SK-N-SH (cell line): ENCODE data around the gene KMT5B. TPM values are rescaled to one million over a fixed set of nuclear protein-coding genes. Genes with fewer than 3 reads are reported as not detected.

Experiments
- CTCF ChIA-PET: fragments of 300-600, 350-600 bp; formaldehyde crosslinking; extraction: SDS; loops from one replicate; lab custom pipeline; 2021; lab: Yijun Ruan, JAX
- POLR2A ChIA-PET: fragments of 350-600 bp; sonication (Branson Sonifier 250); formaldehyde crosslinking; extraction: SDS; loops from one replicate; lab custom pipeline; 2020; ENCODE audit warnings: antibody characterized with exemption, inconsistent platforms; lab: Yijun Ruan, JAX
- DNase-seq: peaks from one replicate; pipeline ENCODE4 v3.0.0; 2012
- H2AFZ ChIP-seq: fragments of 200-600 bp; sonication (generic); 2 replicates; pipeline ENCODE4 v1.8.1; 2016; ENCODE audit warnings: antibody characterized with exemption, mild to moderate bottlenecking, low read depth
- H3F3A ChIP-seq: fragments of 200-600 bp; sonication (generic); replicated peaks from 2 replicates; pipeline ENCODE3; 2016; ENCODE audit warnings: antibody characterized with exemption, mild to moderate bottlenecking; ENCODE audit not compliant: insufficient read depth
- H3K27ac ChIP-seq, 2 experiments: fragments of 200-500 bp in 1 of 2; fragments of 200-600 bp in 1 of 2; sonication (Bioruptor generic) in 1 of 2; sonication (generic), shearing (Covaris generic) in 1 of 2; 2 replicates each; pipeline versions ENCODE4 v1.5.1 to v1.6.1; 2014 to 2016; ENCODE audit warnings: low read depth in 2 of 2, inconsistent platforms in 1 of 2, low read length in 1 of 2, mild to moderate bottlenecking in 1 of 2, mixed read lengths in 1 of 2
- H3K27me3 ChIP-seq: fragments of 200-600 bp; sonication (generic), shearing (Covaris generic); 2 replicates; pipeline ENCODE4 v1.6.1; 2016; ENCODE audit warnings: mixed run types; ENCODE audit not compliant: insufficient read depth
- H3K36me3 ChIP-seq, 2 experiments: fragments of 200-500 bp in 1 of 2; fragments of 200-600 bp in 1 of 2; sonication (Bioruptor generic) in 1 of 2; sonication (generic) in 1 of 2; replicated peaks in 1 of 2; 2 replicates each; pipeline versions ENCODE3 to v1.5.1; 2014 to 2016; ENCODE audit warnings: low read length in 1 of 2, mild to moderate bottlenecking in 1 of 2; ENCODE audit not compliant: insufficient read depth in 2 of 2, control insufficient read depth in 1 of 2
- H3K4me1 ChIP-seq, 2 experiments: fragments of 200-500 bp in 1 of 2; fragments of 200-600 bp in 1 of 2; sonication (Bioruptor generic) in 1 of 2; sonication (generic), shearing (Covaris generic) in 1 of 2; 2 replicates each; pipeline versions ENCODE4 v1.5.1 to v1.6.1; 2014 to 2016; ENCODE audit warnings: low read depth in 1 of 2, low read length in 1 of 2, mixed run types in 1 of 2; ENCODE audit not compliant: insufficient read depth in 2 of 2, control insufficient read depth in 1 of 2
- H3K4me2 ChIP-seq: fragments of 200-600 bp; sonication (generic), shearing (Covaris generic); 2 replicates; pipeline ENCODE4 v1.6.1; 2017; ENCODE audit warnings: mixed run types
- H3K4me3 ChIP-seq, 2 experiments: fragments of 200-500 bp in 1 of 2; fragments of 200-600 bp in 1 of 2; sonication (Bioruptor generic) in 1 of 2; sonication (generic), shearing (Covaris generic) in 1 of 2; 2 replicates each; pipeline versions ENCODE4 v1.5.1 to v1.8.1; 2014 to 2016; ENCODE audit warnings: low read depth in 2 of 2, inconsistent platforms in 1 of 2, low read length in 1 of 2, mild to moderate bottlenecking in 1 of 2, mixed read lengths in 1 of 2, moderate library complexity in 1 of 2
- H3K79me2 ChIP-seq: fragments of 200-600 bp; sonication (generic); 2 replicates; pipeline ENCODE4 v1.8.1; 2017; ENCODE audit warnings: mild to moderate bottlenecking; ENCODE audit not compliant: insufficient read depth
- H3K9ac ChIP-seq: fragments of 200-600 bp; sonication (generic); 2 replicates; pipeline ENCODE4 v1.6.1; 2017; ENCODE audit warnings: mixed run types
- H3K9me2 ChIP-seq: fragments of 200-600 bp; sonication (generic); 2 replicates; pipeline ENCODE4 v1.6.1; 2017; ENCODE audit warnings: mixed run types
- H3K9me3 ChIP-seq: fragments of 200-600 bp; sonication (generic); 2 replicates; pipeline ENCODE4 v1.6.1; 2017; ENCODE audit warnings: mixed run types, mild to moderate bottlenecking, moderate library complexity
- H4K20me1 ChIP-seq: fragments of 200-600 bp; sonication (generic); 2 replicates; pipeline ENCODE4 v1.6.1; 2017; ENCODE audit warnings: mild to moderate bottlenecking, mixed run types; ENCODE audit not compliant: insufficient read depth
- EZH2phosphoT487 ChIP-seq: fragments of 200-600 bp; sonication (generic); IDR thresholded peaks from 2 replicates; pipeline ENCODE4 v1.6.1; 2017; ENCODE audit warnings: low read depth, mixed run types, mild to moderate bottlenecking, antibody characterized with exemption, moderate library complexity, borderline replicate concordance
- FOSL2 ChIP-seq: IDR thresholded peaks from 2 replicates; pipeline ENCODE4 v1.4.0; 2012; ENCODE audit warnings: low read depth, mild to moderate bottlenecking, moderate library complexity, borderline replicate concordance
- FOXJ3 ChIP-seq: sonication (generic); formaldehyde crosslinking; IDR thresholded peaks from 2 replicates; pipeline ENCODE4 v1.5.1; 2020; ENCODE audit warnings: mild to moderate bottlenecking, missing genetic modification reagents
- JUND ChIP-seq: IDR thresholded peaks from 2 replicates; pipeline ENCODE4 v1.4.0; 2012
- MXI1 ChIP-seq: IDR thresholded peaks from 2 replicates; pipeline ENCODE4 v1.6.1; 2012; ENCODE audit warnings: mild to moderate bottlenecking, low read depth, low read length, improper control_type of control experiment
- NRF1 ChIP-seq: IDR thresholded peaks from 2 replicates; pipeline ENCODE4 v1.6.1; 2012; ENCODE audit warnings: low read depth, mild to moderate bottlenecking, low read length
- RAD21 ChIP-seq: IDR thresholded peaks from 2 replicates; pipeline ENCODE4 v1.6.1; 2012; ENCODE audit warnings: mild to moderate bottlenecking, low read length
- RCOR1 ChIP-seq: fragments of 150-350 bp; IDR thresholded peaks from 2 replicates; pipeline ENCODE4 v1.6.1; 2017; ENCODE audit warnings: antibody characterized with exemption, low read length
- RXRA ChIP-seq: IDR thresholded peaks from 2 replicates; pipeline ENCODE4 v1.4.0; 2012; ENCODE audit warnings: low read depth, mild to moderate bottlenecking, borderline replicate concordance
- TCF12 ChIP-seq: IDR thresholded peaks from 2 replicates; pipeline ENCODE4 v1.4.0; 2012
- TEAD4 ChIP-seq: IDR thresholded peaks from 2 replicates; pipeline ENCODE4 v1.4.0; 2012; ENCODE audit warnings: mild to moderate bottlenecking, borderline replicate concordance; ENCODE audit not compliant: insufficient read depth
- YY1 ChIP-seq: IDR thresholded peaks from 2 replicates; pipeline ENCODE4 v1.4.0; 2012; ENCODE audit warnings: low read depth, mild to moderate bottlenecking
- WGBS: methylation state at CpG from one replicate; pipeline ENCODE4 v1.1.6; 2017; ENCODE audit warnings: low lambda C conversion rate; 5-methylcytosine and 5-hydroxymethylcytosine counted together
- polyA plus RNA-seq, 3 experiments: library from polyadenylated mRNA; depleted of rRNA; stranded (reverse); fragments of >200 nt; gene quantifications; 2 replicates each; pipeline ENCODE4 v1.2.3, GENCODE V29; 2012
- TF ChIP-seq, protein P1 (sequence below): fragments of 150-350 bp; IDR thresholded peaks from 2 replicates; pipeline ENCODE4 v1.6.1; 2016; ENCODE audit warnings: mild to moderate bottlenecking, low read depth, low read length
- TF ChIP-seq, protein P2 (sequence below): IDR thresholded peaks from 2 replicates; pipeline ENCODE4 v1.4.0; 2012; ENCODE audit warnings: low read depth
- TF ChIP-seq, protein P3 (sequence below): fragments of 200-600 bp; sonication (generic); IDR thresholded peaks from 2 replicates; pipeline ENCODE4 v1.6.1; 2017; ENCODE audit warnings: antibody characterized with exemption, mild to moderate bottlenecking, moderate library complexity
- TF ChIP-seq, protein P4 (sequence below): IDR thresholded peaks from 2 replicates; pipeline ENCODE4 v1.4.0; 2012; ENCODE audit warnings: low read depth, borderline replicate concordance
- TF ChIP-seq, protein P5 (sequence below): IDR thresholded peaks from 2 replicates; pipeline ENCODE4; 2012
- TF ChIP-seq, protein P6 (sequence below): IDR thresholded peaks from 2 replicates; pipeline ENCODE4 v1.4.0; 2012; ENCODE audit warnings: low read depth, borderline replicate concordance

The KMT5B gene
- polyA plus RNA-seq, 1 of the 3 experiments (the other 2 are of a cell fraction): 10.4 TPM

DNA sequence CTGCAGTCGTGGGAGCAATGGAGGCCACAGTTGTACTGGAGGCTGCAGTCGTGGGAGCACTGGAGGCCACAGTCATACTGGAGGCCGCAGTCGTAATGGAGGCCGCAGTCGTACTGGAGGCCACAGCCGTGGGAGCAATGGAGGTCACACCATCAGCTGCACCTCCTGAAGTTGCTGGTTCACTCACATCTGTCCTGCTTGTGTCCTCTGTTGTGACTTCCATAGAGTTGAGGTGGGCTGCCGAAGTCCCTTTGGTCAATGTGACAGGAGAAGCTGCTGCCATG is 49.4 kb upstream of the KMT5B start:
- ChIA-PET POLR2A (no interaction called here), CTCF (interaction anchor here (2.4 kb wide), 1 partner anchor 35 kb away, joined by 9 read pairs; no protein-coding TSS in a partner anchor)
- Histone ChIP-seq H2AFZ (no peak overlapping the region), H3F3A (no peaks in the 10 kb centered on the region), H3K9ac (no peak overlapping the region), H3K4me2 (no peak overlapping the region), H3K9me2 (no peaks in the 10 kb centered on the region), H3K9me3 (no peaks in the 10 kb centered on the region), H3K4me1 (peaks cover 0 to 4% of the 10 kb centered on the region in 2 experiments; a peak in 1 of 4 replicates), H3K27me3 (no peaks in the 10 kb centered on the region), H3K36me3 (peaks cover 14 to 54% of the 10 kb centered on the region in 2 experiments), H4K20me1 (no peaks in the 10 kb centered on the region), H3K4me3 (no peak overlapping the region), H3K79me2 (peaks cover 17% of the 10 kb centered on the region; the same call in 1 of the 2 replicates), H3K27ac (no peak overlapping the region)
- TF ChIP-seq RAD21 (no peak), RCOR1 (no peak), YY1 (no peak), JUND (no peak), NRF1 (no peak), TCF12 (no peak), FOSL2 (no peak), RXRA (no peak), EZH2phosphoT487 (no peak), MXI1 (no peak), TEAD4 (no peak), FOXJ3 (CRISPR knock-in tag) (no peak)
- TF ChIP-seq, protein P1, sequence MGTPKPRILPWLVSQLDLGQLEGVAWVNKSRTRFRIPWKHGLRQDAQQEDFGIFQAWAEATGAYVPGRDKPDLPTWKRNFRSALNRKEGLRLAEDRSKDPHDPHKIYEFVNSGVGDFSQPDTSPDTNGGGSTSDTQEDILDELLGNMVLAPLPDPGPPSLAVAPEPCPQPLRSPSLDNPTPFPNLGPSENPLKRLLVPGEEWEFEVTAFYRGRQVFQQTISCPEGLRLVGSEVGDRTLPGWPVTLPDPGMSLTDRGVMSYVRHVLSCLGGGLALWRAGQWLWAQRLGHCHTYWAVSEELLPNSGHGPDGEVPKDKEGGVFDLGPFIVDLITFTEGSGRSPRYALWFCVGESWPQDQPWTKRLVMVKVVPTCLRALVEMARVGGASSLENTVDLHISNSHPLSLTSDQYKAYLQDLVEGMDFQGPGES: no peak
- TF ChIP-seq, protein P2, sequence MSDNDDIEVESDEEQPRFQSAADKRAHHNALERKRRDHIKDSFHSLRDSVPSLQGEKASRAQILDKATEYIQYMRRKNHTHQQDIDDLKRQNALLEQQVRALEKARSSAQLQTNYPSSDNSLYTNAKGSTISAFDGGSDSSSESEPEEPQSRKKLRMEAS: no peak
- TF ChIP-seq, protein P3, sequence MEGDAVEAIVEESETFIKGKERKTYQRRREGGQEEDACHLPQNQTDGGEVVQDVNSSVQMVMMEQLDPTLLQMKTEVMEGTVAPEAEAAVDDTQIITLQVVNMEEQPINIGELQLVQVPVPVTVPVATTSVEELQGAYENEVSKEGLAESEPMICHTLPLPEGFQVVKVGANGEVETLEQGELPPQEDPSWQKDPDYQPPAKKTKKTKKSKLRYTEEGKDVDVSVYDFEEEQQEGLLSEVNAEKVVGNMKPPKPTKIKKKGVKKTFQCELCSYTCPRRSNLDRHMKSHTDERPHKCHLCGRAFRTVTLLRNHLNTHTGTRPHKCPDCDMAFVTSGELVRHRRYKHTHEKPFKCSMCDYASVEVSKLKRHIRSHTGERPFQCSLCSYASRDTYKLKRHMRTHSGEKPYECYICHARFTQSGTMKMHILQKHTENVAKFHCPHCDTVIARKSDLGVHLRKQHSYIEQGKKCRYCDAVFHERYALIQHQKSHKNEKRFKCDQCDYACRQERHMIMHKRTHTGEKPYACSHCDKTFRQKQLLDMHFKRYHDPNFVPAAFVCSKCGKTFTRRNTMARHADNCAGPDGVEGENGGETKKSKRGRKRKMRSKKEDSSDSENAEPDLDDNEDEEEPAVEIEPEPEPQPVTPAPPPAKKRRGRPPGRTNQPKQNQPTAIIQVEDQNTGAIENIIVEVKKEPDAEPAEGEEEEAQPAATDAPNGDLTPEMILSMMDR: no peak
- TF ChIP-seq, protein P4, sequence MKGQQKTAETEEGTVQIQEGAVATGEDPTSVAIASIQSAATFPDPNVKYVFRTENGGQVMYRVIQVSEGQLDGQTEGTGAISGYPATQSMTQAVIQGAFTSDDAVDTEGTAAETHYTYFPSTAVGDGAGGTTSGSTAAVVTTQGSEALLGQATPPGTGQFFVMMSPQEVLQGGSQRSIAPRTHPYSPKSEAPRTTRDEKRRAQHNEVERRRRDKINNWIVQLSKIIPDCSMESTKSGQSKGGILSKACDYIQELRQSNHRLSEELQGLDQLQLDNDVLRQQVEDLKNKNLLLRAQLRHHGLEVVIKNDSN: no peak
- TF ChIP-seq, protein P5, sequence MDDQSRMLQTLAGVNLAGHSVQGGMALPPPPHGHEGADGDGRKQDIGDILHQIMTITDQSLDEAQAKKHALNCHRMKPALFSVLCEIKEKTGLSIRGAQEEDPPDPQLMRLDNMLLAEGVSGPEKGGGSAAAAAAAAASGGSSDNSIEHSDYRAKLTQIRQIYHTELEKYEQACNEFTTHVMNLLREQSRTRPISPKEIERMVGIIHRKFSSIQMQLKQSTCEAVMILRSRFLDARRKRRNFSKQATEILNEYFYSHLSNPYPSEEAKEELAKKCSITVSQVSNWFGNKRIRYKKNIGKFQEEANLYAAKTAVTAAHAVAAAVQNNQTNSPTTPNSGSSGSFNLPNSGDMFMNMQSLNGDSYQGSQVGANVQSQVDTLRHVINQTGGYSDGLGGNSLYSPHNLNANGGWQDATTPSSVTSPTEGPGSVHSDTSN: no peak
- TF ChIP-seq, protein P6, sequence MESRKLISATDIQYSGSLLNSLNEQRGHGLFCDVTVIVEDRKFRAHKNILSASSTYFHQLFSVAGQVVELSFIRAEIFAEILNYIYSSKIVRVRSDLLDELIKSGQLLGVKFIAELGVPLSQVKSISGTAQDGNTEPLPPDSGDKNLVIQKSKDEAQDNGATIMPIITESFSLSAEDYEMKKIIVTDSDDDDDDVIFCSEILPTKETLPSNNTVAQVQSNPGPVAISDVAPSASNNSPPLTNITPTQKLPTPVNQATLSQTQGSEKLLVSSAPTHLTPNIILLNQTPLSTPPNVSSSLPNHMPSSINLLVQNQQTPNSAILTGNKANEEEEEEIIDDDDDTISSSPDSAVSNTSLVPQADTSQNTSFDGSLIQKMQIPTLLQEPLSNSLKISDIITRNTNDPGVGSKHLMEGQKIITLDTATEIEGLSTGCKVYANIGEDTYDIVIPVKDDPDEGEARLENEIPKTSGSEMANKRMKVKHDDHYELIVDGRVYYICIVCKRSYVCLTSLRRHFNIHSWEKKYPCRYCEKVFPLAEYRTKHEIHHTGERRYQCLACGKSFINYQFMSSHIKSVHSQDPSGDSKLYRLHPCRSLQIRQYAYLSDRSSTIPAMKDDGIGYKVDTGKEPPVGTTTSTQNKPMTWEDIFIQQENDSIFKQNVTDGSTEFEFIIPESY: no peak
- DNase-seq: no peak
- 98% methylated on average over 7 of the region's 8 CpGs for WGBS
